Measurements from ENCODE around the gene JAK2. TPM values are rescaled to one million over a fixed set of nuclear protein-coding genes. Genes with fewer than 3 reads are reported as not detected.
"Not testable (repeated sequence)": the region's sequence is repeated elsewhere in the genome, so short reads cannot be mapped to it uniquely, and the experiment has no call there.

Gene JAK2
- total RNA-seq, 1 donor: 21.0 TPM

DNA sequence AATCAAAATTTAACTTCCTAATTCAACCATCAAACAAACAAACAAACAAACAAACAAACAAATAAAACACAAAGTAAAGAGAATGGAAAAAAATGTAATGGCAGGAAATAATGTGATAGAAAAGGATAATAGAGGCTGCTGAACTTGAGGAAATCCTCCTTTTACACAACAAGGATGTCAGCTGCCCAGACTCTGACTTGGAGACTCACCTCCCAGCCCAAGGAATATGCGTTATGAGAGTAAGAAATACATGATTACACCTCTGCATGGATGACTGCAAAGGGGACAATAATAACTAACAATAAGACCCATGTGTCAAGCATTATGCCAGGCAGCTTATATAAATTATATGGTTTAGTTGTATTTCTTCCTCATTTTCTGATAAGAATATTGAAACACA lies 46.6 kb upstream of the JAK2 start:
- Histone ChIP-seq H3K27me3 (ENCODE audit: insufficient read depth, low read length) (no peaks in the 10 kb centered on the region), H2AFZ (ENCODE audit: low read length) (no peak overlapping the region), H3K9me3 (ENCODE audit: low read depth, low read length) (no peaks in the 10 kb centered on the region), H3K4me2 (ENCODE audit: insufficient read depth, low read length) (no peak overlapping the region), H4K20me1 (ENCODE audit: insufficient read depth, low read length) (no peaks in the 10 kb centered on the region), H3K27ac (ENCODE audit: low read depth, low read length) (no peak overlapping the region), H3K79me2 (ENCODE audit: insufficient read depth, low read length) (no peaks in the 10 kb centered on the region), H3K4me1 (ENCODE audit: insufficient read depth, low read length) (peaks cover 12% of the 10 kb centered on the region), H3K4me3 (ENCODE audit: insufficient read depth, low read length) (no peak overlapping the region), H3K36me3 (ENCODE audit: insufficient read depth, low read length) (no peaks in the 10 kb centered on the region)
- TF ChIP-seq, protein P1, sequence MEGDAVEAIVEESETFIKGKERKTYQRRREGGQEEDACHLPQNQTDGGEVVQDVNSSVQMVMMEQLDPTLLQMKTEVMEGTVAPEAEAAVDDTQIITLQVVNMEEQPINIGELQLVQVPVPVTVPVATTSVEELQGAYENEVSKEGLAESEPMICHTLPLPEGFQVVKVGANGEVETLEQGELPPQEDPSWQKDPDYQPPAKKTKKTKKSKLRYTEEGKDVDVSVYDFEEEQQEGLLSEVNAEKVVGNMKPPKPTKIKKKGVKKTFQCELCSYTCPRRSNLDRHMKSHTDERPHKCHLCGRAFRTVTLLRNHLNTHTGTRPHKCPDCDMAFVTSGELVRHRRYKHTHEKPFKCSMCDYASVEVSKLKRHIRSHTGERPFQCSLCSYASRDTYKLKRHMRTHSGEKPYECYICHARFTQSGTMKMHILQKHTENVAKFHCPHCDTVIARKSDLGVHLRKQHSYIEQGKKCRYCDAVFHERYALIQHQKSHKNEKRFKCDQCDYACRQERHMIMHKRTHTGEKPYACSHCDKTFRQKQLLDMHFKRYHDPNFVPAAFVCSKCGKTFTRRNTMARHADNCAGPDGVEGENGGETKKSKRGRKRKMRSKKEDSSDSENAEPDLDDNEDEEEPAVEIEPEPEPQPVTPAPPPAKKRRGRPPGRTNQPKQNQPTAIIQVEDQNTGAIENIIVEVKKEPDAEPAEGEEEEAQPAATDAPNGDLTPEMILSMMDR (IDR thresholded peaks at IDR 0.05; ENCODE audit: extremely low read depth, low read depth, low read length): no peak
- no peak for DNase-seq (ENCODE audit: insufficient read length, low spot score, missing footprints)

DNA sequence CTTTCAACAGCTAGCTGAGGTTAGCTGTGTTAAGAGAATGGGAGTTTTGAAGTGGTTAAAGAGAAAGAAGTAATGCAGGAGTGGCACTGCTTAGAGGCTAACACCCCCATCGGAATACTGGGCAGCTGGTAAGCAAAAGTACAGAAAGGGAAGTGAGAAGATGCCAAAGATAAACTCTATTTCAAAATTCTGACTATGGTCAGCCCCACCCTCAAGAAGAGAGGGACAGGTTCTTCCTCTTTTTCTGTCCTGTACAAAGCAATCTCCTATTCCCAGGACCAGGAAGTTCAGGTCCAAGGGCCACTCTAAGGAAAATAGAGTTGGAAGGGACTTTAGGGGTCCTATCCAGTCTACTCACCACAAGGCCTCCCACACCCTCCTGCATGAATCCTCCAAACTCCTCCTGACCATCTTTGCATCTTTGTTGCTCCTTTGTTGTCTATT lies 45.9 kb upstream of the JAK2 start:
- Histone ChIP-seq H4K20me1 (ENCODE audit: insufficient read depth, low read length) (no peaks in the 10 kb centered on the region), H3K79me2 (ENCODE audit: insufficient read depth, low read length) (no peaks in the 10 kb centered on the region), H3K36me3 (ENCODE audit: insufficient read depth, low read length) (no peaks in the 10 kb centered on the region), H3K9me3 (ENCODE audit: low read depth, low read length) (no peaks in the 10 kb centered on the region), H3K4me2 (ENCODE audit: insufficient read depth, low read length) (no peak overlapping the region), H3K27ac (ENCODE audit: low read depth, low read length) (no peak overlapping the region), H3K4me1 (ENCODE audit: insufficient read depth, low read length) (peaks cover 12% of the 10 kb centered on the region), H3K27me3 (ENCODE audit: insufficient read depth, low read length) (no peaks in the 10 kb centered on the region), H2AFZ (ENCODE audit: low read length) (no peak overlapping the region), H3K4me3 (ENCODE audit: insufficient read depth, low read length) (no peak overlapping the region)
- TF ChIP-seq, protein P1 (IDR thresholded peaks at IDR 0.05; ENCODE audit: extremely low read depth, low read depth, low read length): no peak
- DNase-seq (ENCODE audit: insufficient read length, low spot score, missing footprints): no peak

DNA sequence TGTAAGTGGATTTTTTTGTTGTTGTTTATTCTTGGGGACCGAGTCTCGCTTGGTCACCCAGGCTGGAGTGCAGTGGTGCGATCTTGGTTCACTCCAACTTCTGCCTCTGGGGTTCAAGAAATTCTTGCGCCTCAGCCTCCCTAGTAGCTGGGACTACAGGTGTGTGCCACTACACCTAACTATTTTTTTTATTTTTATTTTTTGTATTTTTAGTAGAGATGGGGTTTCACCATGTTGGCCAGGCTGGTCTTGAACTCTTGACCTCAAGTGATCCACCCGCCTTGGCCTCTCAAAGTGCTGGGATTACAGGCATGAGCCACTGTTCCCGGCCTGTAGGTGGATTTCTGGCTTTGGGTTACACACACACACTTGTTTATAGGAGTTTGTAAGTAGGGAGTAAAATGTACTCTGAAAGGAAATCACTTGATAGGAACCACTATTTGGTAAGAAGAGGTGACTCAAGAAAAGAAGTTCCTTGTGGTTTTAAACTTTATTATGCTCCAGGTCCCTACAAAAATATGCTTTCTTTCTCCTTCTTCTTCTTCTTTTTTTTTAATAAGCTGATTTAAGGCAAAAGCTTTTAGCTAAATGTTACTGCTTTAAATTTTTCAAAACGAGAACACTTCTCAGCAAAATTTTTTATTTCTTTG lies 42.9 kb upstream of the JAK2 start:
- DNase-seq (ENCODE audit: insufficient read length, low spot score, missing footprints); H3K36me3 ChIP-seq (ENCODE audit: insufficient read depth, low read length); H3K79me2 ChIP-seq (ENCODE audit: insufficient read depth, low read length); H4K20me1 ChIP-seq (ENCODE audit: insufficient read depth, low read length); H3K4me3 ChIP-seq (ENCODE audit: insufficient read depth, low read length); H3K27me3 ChIP-seq (ENCODE audit: insufficient read depth, low read length); H2AFZ ChIP-seq (ENCODE audit: low read length); H3K9me3 ChIP-seq (ENCODE audit: low read depth, low read length); H3K27ac ChIP-seq (ENCODE audit: low read depth, low read length); H3K4me2 ChIP-seq (ENCODE audit: insufficient read depth, low read length): not testable (repeated sequence)
- peaks cover 12% of the 10 kb centered on the region for H3K4me1 ChIP-seq (ENCODE audit: insufficient read depth, low read length)

DNA sequence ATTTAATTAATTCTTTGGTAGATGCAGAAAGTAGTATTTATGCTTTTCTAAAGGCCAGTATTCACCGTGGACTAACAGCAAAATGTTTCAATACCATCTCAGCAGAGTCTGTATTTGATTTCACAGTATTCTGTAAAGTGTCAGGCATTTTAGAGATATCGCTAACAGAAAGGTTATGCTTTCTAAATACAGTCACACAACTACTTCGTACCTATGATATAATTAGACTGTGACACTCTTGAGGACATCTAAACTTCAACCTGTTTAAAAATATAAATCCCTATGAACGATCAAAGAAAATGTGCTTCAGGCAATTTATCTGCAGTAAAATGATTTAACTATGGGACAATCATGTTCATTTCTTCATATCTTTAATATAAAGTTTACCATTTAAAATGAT lies 41.7 kb upstream of the JAK2 start:
- Histone ChIP-seq H3K36me3 (ENCODE audit: insufficient read depth, low read length) (no peaks in the 10 kb centered on the region), H2AFZ (ENCODE audit: low read length) (no peak overlapping the region), H3K4me1 (ENCODE audit: insufficient read depth, low read length) (peaks cover 12% of the 10 kb centered on the region), H3K27me3 (ENCODE audit: insufficient read depth, low read length) (no peaks in the 10 kb centered on the region), H3K4me2 (ENCODE audit: insufficient read depth, low read length) (no peak overlapping the region), H3K4me3 (ENCODE audit: insufficient read depth, low read length) (no peak overlapping the region), H3K27ac (ENCODE audit: low read depth, low read length) (no peak overlapping the region), H4K20me1 (ENCODE audit: insufficient read depth, low read length) (no peaks in the 10 kb centered on the region), H3K9me3 (ENCODE audit: low read depth, low read length) (no peaks in the 10 kb centered on the region), H3K79me2 (ENCODE audit: insufficient read depth, low read length) (no peaks in the 10 kb centered on the region)
- TF ChIP-seq, protein P1 (IDR thresholded peaks at IDR 0.05; ENCODE audit: extremely low read depth, low read depth, low read length): no peak
- no peak for DNase-seq (ENCODE audit: insufficient read length, low spot score, missing footprints)

DNA sequence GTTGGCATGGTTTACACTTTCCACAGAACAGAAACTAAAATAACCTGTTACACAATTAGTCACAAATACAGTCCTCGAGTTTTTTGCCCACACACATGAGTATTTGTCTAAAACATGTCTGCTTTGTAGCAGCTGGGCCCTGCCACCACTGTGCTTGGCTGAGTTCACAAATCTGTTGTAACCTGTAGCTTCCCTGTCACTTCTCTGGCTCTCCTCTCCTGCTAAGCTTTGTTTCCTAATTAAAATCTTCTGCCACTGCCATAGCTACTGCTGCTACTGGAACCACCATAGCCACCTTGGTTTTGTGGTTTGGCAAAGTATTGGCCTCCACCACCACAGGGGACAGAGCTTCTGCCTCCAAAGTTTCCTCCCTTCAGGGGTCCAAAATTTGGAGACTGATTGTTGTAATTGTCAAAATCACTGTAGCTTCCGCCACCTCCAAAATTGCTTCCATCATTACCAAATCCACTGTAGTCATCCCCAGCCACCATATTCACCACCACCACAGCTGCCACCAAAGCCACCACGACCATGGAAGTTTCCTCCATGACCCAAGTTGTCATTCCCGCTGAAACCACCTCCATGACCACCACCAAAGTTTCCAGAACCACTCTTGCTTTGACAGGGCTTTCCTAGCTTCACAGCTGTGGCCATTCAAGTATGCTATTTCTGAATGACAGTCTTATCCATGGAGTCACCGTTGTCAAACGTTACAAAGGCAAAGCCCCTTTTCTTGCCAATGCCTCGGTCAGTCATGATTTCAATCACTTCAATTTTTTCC lies 40.5 kb upstream of the JAK2 start:
- H3K79me2 ChIP-seq (ENCODE audit: insufficient read depth, low read length); H3K27ac ChIP-seq (ENCODE audit: low read depth, low read length); H3K9me3 ChIP-seq (ENCODE audit: low read depth, low read length); H3K27me3 ChIP-seq (ENCODE audit: insufficient read depth, low read length); H4K20me1 ChIP-seq (ENCODE audit: insufficient read depth, low read length); H3K4me3 ChIP-seq (ENCODE audit: insufficient read depth, low read length); H3K4me2 ChIP-seq (ENCODE audit: insufficient read depth, low read length); H3K4me1 ChIP-seq (ENCODE audit: insufficient read depth, low read length); H3K36me3 ChIP-seq (ENCODE audit: insufficient read depth, low read length); DNase-seq (ENCODE audit: insufficient read length, low spot score, missing footprints); H2AFZ ChIP-seq (ENCODE audit: low read length): not testable (repeated sequence)

Data from osteoblast (primary cell).